ENCODE results near the gene SLC6A19.
"Not testable (repeated sequence)": the region's sequence is repeated elsewhere in the genome, so short reads cannot be mapped to it uniquely, and the experiment has no call there.

The SLC6A19 gene

GRCh38 chr5:1245905-1246576 lies 44.6 kb downstream of the SLC6A19 start:
- no peak for DNase-seq

DNA sequence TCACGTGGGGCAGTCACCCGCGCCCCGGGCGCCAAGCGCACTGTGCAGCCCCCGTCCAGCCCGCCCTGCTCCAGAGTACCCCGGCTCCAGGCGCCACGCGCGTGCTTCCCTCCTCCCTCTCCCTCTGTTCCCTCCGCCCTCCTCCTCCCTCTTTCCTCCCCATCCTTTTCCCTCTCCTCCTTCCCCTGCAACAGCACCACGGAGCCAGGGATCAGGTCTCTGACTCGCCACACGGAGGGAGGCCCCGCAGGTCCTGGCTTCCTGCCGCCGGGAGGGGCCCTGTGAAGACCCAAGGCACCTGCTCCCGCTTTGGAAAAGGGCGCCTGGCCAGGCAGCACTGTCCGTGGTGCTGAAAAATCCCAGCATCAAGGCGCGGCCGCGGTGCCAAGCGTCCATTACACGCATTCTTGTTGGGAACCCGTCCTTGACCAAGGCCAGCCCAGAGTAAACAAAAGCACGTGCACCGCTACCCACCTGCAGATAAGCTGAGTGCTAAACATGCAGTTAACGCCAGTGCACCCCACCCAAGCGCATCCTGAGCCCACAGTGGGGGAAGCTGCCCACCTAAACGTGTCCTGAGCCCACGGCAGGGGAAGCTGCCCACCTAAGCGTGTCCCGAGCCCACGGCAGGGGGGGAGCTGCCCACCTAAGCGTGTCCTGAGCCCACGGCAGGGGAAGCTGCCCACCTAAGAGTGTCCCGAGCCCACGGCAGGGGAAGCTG lies 45.5 kb downstream of the SLC6A19 start:
- peak; percentile 6 to 60 (median 33) for DNase-seq

DNA sequence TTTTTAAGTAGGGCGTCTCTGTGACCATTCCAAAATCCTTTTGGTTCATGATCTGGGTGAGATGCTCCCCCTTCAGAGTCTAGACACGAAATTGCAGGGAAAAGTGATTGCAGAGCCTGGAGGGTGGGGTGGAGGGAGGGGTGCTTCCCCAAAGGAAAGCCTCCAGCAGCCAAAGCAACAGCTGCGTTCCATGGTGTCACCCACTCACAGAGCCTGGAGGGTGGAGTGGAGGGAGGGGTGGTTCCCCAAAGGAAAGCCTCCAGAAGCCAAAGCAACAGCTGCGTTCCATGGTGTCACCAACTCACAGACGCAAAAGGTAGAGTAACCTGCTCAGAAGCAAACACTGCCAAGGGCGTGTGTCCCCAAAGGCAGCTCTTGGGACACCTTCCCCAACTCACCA lies 46.4 kb downstream of the SLC6A19 start:
- DNase-seq, result no peak

GRCh38 chr5:1249366-1250280 lies 48.2 kb downstream of the SLC6A19 start:
- no peak for DNase-seq

DNA sequence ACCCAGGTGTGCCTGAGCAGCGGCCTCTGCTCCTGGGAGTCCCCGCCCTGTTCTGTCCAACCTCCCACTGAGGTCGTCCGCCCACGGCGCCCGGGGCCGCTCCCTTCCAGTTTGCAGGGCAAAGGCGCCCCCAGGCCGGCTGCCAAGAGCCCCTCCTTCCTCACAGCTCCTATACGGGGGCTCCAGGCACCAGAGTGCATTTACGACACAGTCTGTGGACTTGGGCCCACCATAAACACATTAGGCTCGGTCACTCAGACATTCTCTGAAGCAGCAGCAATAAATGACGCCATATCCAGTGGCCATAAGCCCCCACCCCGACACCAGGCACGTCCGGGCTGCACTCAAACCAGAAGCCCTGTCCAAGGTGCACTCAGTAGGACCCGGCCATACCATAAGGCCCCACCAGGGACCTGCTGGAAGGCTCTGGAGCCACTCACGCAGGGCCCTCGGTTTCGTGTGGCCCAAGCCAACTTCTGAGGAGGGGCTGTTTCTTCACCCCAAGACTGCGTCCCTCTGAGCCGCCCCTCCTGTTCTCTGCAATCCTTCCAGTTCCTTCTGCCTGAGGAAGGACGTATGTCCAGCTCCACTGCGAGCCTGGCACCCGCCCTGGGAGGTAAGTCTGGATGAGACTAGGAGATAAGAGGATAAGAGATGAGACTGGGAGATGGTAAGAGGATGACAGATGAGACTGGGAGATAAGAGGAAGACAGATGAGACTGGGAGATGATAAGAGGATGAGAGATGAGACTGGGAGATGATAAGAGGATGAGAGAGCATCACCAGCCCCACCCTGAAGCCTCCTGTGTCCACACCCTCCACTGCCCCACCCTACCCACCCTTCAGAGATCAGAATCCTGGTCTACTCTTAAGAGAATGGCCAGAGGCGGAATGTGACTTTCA lies 50.5 kb downstream of the SLC6A19 start:
- DNase-seq, result no peak

DNA sequence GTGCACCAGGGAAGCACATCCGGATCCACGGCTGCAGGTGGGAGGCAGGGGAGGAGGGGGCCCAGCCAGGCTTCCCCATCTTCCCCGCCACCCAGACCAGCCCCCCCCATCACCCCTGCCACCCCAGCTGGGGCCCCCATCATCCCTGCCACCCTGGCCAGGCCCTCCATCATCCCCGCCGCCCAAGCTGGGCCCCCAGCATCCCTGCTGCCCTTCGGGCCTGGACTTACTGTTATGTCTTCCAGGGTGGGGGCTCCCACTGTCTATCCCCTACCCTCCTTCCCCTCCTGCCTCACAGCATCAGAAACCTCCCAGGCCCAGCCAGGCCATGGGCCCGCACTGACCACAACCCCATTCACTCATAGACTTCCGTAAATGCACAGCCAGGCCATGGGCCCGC lies 51.3 kb downstream of the SLC6A19 start:
- DNase-seq, result no peak

DNA sequence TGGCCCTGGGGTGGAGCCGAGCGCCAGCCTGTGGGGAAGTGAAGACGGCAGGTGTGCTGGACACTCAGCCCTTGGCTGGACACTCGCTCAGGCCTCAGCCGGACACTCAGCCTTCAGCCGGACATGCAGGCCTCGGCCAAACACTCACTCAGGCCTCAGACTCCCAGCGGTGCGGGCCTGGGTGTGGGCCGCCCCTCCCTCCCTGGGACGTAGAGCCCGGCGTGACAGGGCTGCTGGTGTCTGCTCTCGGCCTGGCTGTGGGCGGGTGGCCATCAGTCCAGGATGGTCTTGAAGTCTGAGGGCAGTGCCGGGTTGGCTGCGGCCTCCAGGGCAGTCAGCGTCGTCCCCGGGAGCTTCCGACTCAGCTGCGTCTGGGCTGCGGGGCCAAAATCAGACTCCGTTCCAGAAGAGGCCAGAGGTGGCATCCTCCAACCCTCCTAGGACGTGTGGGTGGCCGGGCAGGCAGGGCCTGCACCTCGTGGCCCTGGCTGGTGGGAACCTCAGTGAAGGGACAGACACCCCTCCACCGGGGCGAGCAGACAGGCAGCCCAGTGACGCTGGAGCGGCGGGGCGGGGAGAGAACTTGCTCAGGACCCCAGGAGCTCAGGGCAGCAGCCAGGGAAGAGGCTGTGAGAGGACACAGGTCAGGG lies 52.2 kb downstream of the SLC6A19 start:
- DNase-seq, result no peak

DNA sequence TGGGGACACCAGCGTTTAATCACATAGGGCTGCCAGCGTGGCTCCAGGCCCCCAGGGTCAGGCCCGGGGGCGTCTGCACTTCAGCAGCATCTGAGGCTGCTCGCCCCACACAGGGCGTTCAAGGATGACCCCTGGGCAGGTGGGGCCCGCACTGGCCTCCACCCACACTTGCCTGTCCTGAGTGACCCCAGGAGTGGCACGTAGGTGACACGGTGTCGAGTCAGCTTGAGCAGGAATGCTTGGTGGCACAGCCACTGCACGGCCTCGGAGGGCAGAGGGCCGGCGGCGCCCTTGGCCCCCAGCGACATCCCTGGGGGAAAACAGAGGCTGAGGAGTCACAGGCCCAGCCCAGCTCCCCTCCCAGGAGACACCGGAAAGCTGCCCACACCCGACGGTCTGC lies 52.8 kb downstream of the SLC6A19 start:
- DNase-seq, result no peak

- DNase-seq, result no peak
Observed at GRCh38 chr5:1255081-1255561, 53.7 kb downstream of the SLC6A19 start.

DNA sequence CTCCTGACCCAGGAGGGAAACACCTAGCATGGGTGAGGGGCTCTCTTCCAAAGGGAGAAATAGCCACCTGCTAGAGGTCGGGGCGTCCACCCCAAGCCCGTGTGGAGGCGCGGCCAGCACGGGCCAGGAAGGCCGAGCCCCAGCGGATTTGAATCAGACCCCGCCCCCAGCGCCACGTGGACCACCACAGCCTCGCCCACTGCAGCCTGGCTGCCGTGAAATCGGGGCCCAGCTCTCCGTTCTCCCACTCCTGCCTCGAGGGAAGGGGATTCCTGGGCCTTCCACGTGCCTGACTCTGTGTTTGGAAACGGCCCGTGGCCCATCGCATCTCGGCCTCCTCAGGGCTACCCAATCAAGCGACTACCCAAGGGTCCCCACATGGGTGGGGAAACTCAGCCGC lies 55.4 kb downstream of the SLC6A19 start:
- DNase-seq, result no peak

GRCh38 chr5:1257363-1257762 lies 56.0 kb downstream of the SLC6A19 start:
- DNase-seq, result no peak

GRCh38 chr5:1257841-1258240 lies 56.4 kb downstream of the SLC6A19 start:
- DNase-seq, result no peak

DNA sequence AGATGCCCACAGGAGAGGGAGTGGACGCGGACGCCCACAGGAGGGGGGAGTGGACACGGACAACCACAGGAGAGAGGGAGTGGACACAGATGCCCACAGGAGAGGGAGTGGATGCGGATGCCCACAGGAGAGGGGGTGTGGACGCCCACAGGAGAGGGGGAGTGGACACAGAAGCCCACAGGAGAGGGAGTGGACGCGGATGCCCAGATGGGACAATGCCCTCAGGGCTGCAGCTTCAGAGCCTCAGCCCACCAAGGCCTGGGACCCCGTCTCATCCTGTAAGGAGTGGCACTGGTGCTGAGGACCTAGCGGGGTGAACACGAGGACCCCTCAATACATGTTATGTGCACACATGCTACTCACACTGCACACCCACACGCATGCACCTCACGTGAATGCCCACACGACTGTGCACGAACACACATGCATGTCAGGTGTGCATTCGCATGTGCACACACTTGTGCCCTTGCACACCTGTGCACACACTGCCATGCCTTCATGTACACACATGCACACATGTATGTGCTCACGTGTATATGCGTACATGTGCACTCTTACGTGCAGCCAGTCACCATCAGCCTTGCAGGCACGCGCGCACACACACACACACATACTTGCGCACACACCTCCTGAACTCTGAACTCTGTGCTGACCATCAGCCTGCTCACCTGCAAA lies 58.5 kb downstream of the SLC6A19 start:
- DNase-seq, result no peak

GRCh38 chr5:1261643-1262042 lies 60.2 kb downstream of the SLC6A19 start:
- DNase-seq, result no peak

DNA sequence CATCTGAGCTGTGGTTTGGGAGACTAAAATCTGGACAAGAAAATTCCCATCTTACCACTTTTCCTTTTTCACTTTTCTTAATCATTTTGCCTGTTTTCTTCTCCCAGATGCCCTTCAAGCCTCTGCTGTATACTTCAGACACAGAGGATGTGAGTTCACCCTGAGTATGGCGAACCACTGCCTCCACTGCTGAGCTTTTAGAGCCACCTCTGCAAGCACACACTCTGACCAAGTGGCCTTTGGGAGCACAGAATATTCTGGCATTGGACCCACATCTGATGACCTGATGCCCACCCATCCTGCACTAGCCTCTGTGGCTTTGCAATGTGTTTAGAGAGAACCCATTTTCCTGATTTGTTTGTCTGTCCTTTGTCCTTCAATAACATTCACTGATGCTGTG lies 61.0 kb downstream of the SLC6A19 start:
- no peak for DNase-seq

- no peak for DNase-seq
Observed at GRCh38 chr5:1264211-1264610, 62.8 kb downstream of the SLC6A19 start.

DNA sequence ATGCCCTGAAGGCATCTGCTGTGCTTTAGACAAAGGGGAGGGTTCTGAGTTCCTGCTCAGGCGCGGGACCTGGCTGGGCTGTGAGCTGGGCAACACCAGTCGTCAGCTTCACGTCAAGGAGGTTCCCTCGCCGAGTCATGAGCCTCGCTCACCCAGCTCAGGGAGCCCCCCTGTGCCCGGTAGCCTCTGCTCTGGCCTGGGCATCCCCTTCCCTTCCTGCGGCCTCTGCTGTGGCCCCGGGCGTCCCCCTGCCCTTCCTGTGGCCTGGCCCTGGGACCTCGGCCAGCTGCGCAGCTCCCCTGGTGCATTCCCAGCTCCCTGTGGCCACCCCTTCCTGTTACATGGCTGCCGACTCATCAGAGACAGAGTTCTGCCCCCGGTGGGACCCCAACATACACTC lies 63.6 kb downstream of the SLC6A19 start:
- DNase-seq, result no peak

GRCh38 chr5:1265461-1266455 lies 64.4 kb downstream of the SLC6A19 start:
- no peak for DNase-seq

DNA sequence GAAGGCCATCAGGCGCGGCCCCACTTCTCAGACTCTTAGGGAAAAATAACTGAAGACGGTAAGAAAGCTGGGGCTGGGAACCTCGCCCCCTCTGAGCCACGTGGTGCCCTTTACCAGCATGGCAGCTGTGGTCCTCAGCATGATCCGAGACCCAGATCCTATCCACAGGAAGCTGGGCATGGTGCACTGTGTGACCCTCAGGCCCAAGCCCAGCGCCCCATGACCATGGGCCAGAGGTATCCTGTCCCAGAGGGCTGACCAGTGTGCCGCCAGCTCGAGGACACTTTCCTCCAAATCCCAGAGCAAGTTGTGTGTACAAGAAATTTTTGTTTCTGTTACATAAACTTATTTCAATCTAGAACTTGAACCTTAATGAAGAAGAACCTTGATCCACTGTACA lies 65.4 kb downstream of the SLC6A19 start:
- DNase-seq, result no peak

GRCh38 chr5:1267464-1267863 lies 66.1 kb downstream of the SLC6A19 start:
- DNase-seq, result not testable (repeated sequence)

Data from suppressor macrophage (primary cell).